Stomach (tissue), 4 donors: ENCODE data around the gene LRRTM4.

Experiments used
- POLR2AphosphoS5 ChIP-seq, 3 donors: sonication (generic); formaldehyde crosslinking; IDR thresholded peaks; one replicate each; pipeline ENCODE4 v1.6.1; 2016; ENCODE audit warnings: antibody characterized with exemption in 3 of 3
- TF ChIP-seq, protein P1 (sequence below), 7 experiments: fragments of 450-650 bp in 4 of 7; fragments of 200-600 bp in 3 of 7; sonication (generic) in 3 of 7; IDR thresholded peaks; one replicate each; pipeline ENCODE4 v1.5.1; 2016 to 2019; ENCODE audit warnings: antibody characterized with exemption in 7 of 7, control low read depth in 2 of 7, mild to moderate bottlenecking in 1 of 7

DNA sequence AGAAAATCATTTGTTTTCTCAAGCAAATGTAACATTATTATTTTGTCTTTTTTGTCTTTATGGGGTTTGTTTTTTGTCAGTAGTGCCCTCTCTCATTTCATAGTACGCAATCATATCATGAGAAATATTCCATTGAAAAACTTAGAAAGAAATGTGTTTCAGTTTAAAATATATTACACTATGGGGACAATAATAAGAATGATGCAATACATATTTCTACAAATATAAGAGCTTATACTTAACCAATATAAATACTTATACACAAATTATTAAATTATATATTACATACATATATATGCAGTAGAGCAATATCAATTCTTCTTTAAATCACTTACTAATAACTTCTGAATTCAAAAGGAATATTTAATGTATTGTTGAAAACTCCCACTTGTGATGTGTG is 13.7 kb downstream of the LRRTM4 start:
- TF ChIP-seq, protein P1, sequence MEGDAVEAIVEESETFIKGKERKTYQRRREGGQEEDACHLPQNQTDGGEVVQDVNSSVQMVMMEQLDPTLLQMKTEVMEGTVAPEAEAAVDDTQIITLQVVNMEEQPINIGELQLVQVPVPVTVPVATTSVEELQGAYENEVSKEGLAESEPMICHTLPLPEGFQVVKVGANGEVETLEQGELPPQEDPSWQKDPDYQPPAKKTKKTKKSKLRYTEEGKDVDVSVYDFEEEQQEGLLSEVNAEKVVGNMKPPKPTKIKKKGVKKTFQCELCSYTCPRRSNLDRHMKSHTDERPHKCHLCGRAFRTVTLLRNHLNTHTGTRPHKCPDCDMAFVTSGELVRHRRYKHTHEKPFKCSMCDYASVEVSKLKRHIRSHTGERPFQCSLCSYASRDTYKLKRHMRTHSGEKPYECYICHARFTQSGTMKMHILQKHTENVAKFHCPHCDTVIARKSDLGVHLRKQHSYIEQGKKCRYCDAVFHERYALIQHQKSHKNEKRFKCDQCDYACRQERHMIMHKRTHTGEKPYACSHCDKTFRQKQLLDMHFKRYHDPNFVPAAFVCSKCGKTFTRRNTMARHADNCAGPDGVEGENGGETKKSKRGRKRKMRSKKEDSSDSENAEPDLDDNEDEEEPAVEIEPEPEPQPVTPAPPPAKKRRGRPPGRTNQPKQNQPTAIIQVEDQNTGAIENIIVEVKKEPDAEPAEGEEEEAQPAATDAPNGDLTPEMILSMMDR (IDR thresholded peaks at IDR 0.05): no peak
- TF ChIP-seq POLR2AphosphoS5 (IDR thresholded peaks at IDR 0.05): no peak
